HFF-Myc (cell line): ENCODE results near the gene CARM1.

ENCODE experiments used
- DNase-seq: peaks from one replicate; pipeline ENCODE4 v3.0.0-alpha.2; 2011; ENCODE audit warnings: low read depth; ENCODE audit errors: extremely low read depth
- H3K4me3 ChIP-seq: replicated peaks from 2 replicates; pipeline ENCODE4 v1.5.1; 2011; ENCODE audit warnings: low read depth, mild to moderate bottlenecking, control low read depth, low read length
- CTCF ChIP-seq: IDR thresholded peaks from 2 replicates; pipeline ENCODE4 v1.5.1; 2012; ENCODE audit warnings: mild to moderate bottlenecking, low read depth, low read length, control low read depth; ENCODE audit errors: missing control alignments

CARM1 gene

GRCh38 chr19:10894911-10895213, 23.5 kb downstream of the CARM1 start:
- TF ChIP-seq CTCF = no peak
- H3K4me3 ChIP-seq = no peak overlapping the region
- no peak for DNase-seq

GRCh38 chr19:10895363-10895762, 24.0 kb downstream of the CARM1 start:
- no peak overlapping the region for H3K4me3 ChIP-seq
- no peak for DNase-seq
- no peak for TF ChIP-seq CTCF

GRCh38 chr19:10895920-10896319, 24.6 kb downstream of the CARM1 start:
- TF ChIP-seq CTCF = peak; percentile 25
- H3K4me3 ChIP-seq = no peak overlapping the region
- DNase-seq = no peak

GRCh38 chr19:10896851-10897526, 25.6 kb downstream of the CARM1 start:
- no peak for DNase-seq
- no peak overlapping the region for H3K4me3 ChIP-seq
- TF ChIP-seq CTCF = no peak

GRCh38 chr19:10898633-10899032, 27.3 kb downstream of the CARM1 start:
- H3K4me3 ChIP-seq = no peak overlapping the region
- TF ChIP-seq CTCF = no peak
- no peak for DNase-seq

- TF ChIP-seq CTCF = no peak
- DNase-seq = no peak
- H3K4me3 ChIP-seq = no peak overlapping the region
Measured at GRCh38 chr19:10899151-10899653, 27.8 kb downstream of the CARM1 start.

- TF ChIP-seq CTCF = no peak
- no peak overlapping the region for H3K4me3 ChIP-seq
- DNase-seq = no peak
Measured at GRCh38 chr19:10907925-10908324, 36.6 kb downstream of the CARM1 start.
